SH-SY5Y (cell line): ENCODE results near the gene SMIM45.

Experiments
- GATA2 ChIP-seq: IDR thresholded peaks from 2 replicates; pipeline ENCODE4 v1.6.1; 2011; ENCODE audit warnings: mild to moderate bottlenecking, low read depth, low read length
- GATA3 ChIP-seq: IDR thresholded peaks from 2 replicates; pipeline ENCODE4 v1.6.1; 2011; ENCODE audit warnings: low read depth, mild to moderate bottlenecking, low read length, moderate library complexity

- TF ChIP-seq GATA2 (no peak), GATA3 (no peak)
Observed at GRCh38 chr22:41913040-41913719, 38.8 kb upstream of the SMIM45 start.
